ENCODE measurements around the gene RASGRF2.
"Not testable (repeated sequence)": the region's sequence is repeated elsewhere in the genome, so short reads cannot be mapped to it uniquely, and the experiment has no call there.

The RASGRF2 gene

GRCh38 chr5:81080809-81081460, 120.8 kb downstream of the RASGRF2 start:
- no peak for DNase-seq

- DNase-seq, result no peak
These were observed 121.3 kb downstream of the RASGRF2 start for GRCh38 chr5:81081461-81081835.

- no peak for DNase-seq
These were observed 126.7 kb downstream of the RASGRF2 start for GRCh38 chr5:81086881-81087281.

DNA sequence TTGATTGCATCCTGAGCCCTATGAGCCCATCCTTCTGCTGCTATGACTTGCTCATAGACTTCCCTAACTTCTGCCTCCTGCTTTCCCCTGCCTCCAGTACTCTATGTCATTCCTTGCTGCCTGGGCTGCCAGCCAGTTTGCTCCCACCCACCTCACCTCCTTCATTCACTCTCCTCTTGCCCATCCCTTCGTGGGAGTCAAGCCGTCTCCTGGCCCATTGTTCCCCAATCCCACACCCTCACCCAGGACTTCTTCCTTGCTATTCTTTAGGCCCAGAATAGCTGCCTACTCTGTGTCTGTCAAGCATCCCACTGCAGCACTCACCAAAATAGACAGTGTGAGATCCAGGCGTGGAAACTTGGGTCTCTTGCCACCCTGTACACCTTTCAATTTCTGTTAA, 131.0 kb downstream of the RASGRF2 start:
- no peak for DNase-seq

GRCh38 chr5:81093536-81094196, 133.5 kb downstream of the RASGRF2 start:
- no peak for DNase-seq

DNA sequence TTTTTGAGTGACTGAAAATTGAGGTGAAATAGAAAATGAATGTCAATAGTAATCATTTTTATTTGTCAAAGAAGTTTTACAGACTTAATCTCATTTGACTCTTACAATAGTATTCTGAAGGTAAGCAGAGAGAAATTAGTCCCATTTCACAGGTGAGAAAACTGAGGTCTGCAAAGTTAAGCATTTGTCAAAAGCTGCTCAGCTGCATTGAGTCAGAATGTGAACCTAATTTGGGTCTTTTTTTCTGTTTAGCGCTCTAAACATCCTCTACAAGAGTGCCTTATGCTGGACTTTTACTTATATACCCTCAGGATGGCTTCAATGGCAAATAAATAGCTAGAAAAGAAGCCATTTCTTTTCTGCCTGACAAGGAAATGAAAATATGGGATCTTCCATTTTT, 135.7 kb downstream of the RASGRF2 start:
- DNase-seq, result no peak

DNA sequence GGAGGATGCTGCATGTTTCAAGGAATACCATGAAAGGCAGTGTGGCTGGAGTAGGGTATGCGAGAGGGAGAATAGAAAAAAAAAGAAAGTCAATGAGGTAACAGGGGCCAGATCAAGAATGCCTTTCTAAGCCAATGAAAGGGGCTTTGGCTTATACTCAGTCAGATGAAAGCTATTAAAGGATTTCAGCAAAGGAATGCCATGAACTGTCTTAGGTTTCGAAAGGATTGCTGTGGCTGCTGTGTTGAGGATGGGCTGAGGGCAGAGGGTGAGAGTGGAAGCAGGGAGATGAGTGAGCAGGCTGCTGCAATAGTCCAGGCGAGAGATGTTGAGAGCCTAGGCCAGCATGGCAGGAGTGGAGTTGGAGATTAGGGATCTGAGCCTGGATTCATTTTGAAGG, 137.6 kb downstream of the RASGRF2 start:
- no peak for DNase-seq

- DNase-seq, result no peak
These were observed 145.2 kb downstream of the RASGRF2 start for GRCh38 chr5:81105261-81105877.

GRCh38 chr5:81115261-81115660, 155.1 kb downstream of the RASGRF2 start:
- DNase-seq, result no peak

DNA sequence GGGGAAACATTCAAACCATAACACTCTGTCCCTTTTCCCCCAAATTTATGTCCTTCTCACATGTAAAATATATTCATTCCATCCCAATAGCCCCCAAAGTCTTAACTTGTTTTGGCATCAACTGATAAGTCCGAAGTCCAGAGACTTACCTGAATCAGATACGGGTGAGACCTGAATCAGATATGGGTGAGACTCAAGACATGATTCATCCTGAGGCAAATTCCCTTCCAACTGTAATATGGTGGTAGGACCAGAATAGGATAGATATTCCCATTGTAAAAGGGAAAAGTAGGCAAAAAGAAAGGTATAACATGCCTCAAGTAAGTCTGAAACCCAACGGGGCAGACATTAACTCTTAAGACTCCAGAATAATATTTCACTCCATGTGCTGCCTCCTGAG, 157.4 kb downstream of the RASGRF2 start:
- no peak for DNase-seq

DNA sequence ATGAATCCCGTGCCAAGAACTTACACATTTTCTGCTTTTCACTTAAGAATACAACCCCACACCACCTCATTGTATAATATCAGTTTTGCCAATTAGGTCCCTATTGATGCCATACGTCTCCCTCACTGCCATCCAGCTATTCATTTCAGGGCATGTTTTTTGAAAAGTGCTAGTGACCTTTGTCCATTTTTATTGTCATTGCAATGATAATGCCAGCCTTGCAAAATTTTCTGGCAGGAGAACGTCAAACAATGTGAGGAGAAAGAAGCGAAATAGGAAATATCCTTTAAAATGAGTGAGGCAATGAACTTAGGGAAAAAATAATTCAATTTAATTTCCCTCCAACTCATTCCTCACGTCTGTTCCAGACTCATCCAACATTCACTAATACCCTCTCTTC, 161.1 kb downstream of the RASGRF2 start:
- DNase-seq, result no peak

GRCh38 chr5:81121836-81122630, 161.9 kb downstream of the RASGRF2 start:
- no peak for DNase-seq

DNA sequence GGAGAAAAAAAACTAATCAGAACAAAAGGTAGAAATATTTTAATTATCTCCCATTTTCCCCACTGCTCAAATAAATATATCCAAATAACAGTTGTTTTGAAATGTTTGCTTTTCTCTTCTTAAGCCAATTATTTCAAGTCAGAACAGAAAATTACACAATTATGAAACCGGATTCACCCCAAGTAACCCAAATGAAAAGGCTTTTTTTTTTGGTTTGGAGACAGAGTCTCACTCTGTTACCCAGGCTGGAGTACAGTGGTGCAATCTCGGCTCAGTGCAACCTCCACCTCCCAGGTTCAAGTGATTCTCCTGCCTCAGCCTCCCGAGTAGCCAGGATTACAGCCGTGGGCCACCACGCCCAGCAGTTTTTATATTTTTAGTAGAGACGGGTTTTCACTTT, 164.5 kb downstream of the RASGRF2 start:
- not testable (repeated sequence) for DNase-seq

GRCh38 chr5:81125959-81126358, 165.8 kb downstream of the RASGRF2 start:
- DNase-seq, result no peak

DNA sequence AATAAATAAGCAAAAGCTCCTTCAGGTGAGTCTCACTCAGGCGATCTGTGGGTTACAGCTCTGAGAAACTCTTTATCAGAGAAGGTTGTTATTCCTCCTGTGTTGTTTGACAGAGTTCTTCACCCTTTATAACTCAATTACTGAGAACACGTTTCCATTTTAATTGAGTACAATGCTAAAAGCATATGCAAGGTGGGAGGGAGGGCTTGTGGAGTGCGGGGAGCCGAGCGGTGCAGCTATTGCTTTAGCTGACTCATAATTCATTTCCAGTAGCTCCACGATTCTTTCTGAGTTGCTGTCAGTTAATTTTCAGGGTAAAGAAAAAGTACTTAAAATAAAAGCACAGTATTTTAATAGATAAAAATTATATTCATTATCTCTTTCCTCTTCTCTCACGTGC, 168.3 kb downstream of the RASGRF2 start:
- no peak for DNase-seq

DNA sequence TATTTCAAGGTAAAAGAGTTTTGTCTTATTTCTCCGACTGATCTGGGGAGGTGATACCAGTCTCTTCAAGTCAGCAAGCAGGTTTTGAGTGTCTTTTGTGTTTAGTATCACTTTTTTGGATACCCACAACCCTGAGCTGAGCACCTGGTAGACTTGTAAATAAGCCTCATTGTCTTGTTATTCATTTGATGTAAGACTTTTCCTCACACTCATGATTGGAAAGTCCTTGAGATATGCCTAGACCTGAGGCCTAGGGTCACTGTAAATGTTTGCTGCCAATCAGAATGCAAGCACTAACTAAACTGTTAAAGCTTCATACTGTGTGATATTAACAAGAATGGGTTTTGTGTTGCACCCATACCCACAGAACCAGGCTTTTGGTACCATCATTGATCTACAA, 172.2 kb downstream of the RASGRF2 start:
- DNase-seq, result no peak

DNA sequence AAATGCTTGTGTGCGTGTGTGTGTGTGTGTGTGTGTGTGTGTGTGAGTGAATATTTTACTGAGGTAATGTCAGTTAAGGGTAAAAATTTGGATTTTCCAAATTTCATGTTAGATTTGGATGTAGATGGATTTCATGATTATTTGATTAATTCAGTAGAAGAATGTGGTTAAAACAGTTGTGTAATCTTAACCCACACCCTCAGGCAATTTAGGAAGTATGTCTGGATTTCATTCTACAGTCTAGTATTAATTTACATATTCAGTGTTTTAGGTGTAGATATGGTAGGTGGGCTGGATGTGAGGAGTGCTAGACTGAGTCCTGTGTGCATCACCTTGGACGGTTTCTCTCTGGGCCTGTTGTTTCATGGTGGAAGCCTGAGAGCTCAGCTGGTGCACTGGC, 173.9 kb downstream of the RASGRF2 start:
- DNase-seq, result no peak

DNA sequence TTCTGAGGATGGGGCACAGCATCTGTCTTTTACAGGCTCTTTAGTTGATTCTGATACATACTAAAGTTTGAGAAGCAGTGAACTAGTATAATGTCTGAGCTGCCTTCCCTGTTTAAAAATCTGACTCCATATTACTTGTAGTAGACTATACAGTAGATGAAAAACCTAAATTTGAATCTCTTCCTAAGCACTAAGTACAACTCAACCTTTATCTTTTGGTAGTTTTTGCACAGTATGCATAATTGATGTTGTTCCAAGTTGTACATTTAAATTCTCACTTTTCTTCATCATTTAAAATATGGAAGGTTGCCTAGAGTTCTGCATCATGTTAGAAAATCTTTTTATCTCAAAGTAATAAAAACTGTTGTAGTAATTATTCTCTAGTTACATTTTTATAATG, 174.4 kb downstream of the RASGRF2 start:
- no peak for DNase-seq

DNA sequence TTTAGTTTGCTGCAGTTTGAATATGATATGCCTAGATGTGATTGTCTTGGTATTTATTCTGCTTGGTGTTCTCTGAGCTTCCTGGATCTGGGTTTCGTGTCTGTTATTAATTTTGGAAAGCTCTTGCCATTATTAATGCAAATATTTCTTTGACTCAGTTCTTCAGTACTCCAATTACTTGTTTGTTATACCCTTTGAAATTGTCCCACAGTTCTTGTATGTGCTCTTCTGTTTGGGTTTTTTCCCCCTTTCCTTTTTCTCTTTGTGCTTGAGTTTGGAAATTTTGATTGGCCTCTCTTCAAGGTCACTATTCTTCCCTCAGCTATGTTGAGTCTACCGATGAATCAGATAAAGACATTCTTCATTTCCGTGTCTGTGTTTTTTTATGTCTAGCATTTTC, 176.4 kb downstream of the RASGRF2 start:
- no peak for DNase-seq

GRCh38 chr5:81137833-81138232, 177.7 kb downstream of the RASGRF2 start:
- DNase-seq, result no peak

- no peak for DNase-seq
These were observed 180.3 kb downstream of the RASGRF2 start for GRCh38 chr5:81140441-81140840.

DNA sequence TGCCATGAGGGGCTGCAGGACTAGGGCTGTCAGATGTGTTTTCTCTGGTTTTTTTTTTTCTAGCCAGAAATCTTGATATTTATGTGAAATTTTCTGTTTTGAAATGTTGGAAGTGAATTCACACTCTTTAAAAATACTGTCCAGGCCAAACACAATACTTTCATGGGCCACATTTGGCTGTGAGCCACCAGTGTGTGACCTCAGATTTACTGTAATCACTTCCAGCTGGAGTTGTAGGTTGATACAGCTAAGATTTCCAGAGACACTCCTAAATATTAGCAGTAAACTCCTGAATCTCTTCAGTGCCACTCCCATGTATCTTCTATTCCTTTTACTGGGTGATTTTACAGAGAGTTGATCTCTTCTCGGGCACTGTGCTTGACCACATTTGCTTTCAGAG, 180.8 kb downstream of the RASGRF2 start:
- DNase-seq, result no peak

DNA sequence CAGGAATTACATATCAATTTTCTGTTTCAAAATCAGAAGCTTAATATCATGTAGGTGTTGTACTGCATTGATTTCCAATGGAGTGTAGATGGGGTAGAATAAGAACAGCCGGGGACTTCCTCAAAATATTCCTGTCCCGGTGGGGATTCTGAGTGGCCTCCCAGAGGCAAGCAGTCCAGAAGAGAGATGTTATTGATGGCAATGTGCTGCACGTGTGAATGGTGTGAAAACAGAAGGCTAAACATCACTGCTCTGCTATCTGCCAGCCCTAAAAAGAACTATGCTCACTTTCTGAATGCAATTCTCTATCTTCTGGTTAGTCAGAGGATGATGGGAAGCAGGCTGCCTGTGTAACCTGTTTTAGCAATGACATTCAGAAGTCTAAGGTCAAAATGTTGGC, 181.9 kb downstream of the RASGRF2 start:
- DNase-seq, result no peak

Data from NCI-H1105 treated with DMSO at 0.1 percent for 48 hours (cell line).